Lung microvascular endothelial cell (primary cell): Measurements from ENCODE around the gene C3orf70. TPM values are rescaled to one million over a fixed set of nuclear protein-coding genes. Genes with fewer than 3 reads are reported as not detected.
A peak's percentile ranks its signal among the peaks of the same experiment; 100 is the strongest.
"Not testable (repeated sequence)": the region's sequence is repeated elsewhere in the genome, so short reads cannot be mapped to it uniquely, and the experiment has no call there.

Experiments used
- DNase-seq, 2 donors: peaks; one replicate each; pipeline versions ENCODE4 v3.0.0 to v3.0.0-alpha.2; 2010; ENCODE audit warnings: low read depth in 2 of 2
- total RNA-seq: library from RNA; depleted of rRNA; stranded (reverse); fragments of >200 nt; gene quantifications from 2 replicates; pipeline ENCODE4 v1.2.1, GENCODE V29; 2014

C3orf70 gene
- total RNA-seq, 1 donor from 2014 or later = 1.8 TPM

- no peak for DNase-seq
Measured at GRCh38 chr3:185151101-185151963, 1.5 kb downstream of the C3orf70 start.

DNA sequence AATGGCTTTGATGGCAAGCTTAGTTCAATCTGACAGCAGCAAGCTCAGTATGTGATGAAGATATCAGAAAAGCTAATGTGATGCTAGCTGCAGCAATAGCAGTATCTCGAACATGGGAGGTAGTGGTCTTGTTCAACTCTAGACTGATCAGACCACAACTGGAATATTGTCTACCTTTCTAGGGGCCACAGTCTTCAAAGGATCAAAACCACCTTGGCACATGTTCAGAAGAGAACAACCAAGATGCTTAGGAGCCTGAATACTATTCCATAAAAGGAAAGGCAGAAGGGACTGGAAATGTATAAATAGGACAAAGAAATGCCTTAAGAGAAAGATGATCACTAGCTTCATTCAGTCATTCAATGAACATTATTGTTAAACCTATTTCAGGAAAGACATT is 2.3 kb downstream of the C3orf70 start:
- DNase-seq = no peak

DNA sequence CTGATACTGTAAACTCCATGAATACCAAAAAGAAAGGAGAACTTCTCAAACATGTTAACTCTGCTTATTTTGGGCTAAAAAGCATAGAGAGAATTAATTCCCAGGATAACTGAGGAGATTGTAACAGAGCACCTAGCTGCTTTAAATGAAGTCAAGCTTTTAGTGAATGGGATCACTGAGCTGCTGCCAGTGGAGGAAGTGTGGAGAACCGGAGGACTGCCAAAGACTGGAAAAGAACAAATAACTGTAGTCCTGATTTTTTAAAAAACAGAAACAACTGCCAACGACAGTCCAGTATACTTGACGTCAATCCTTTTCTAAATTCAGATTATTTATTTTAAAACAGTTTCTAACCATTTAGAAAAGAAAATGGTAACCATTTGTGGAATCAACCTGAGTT is 3.3 kb downstream of the C3orf70 start:
- peak in 1 of 2 donors; percentile 7 for DNase-seq

DNA sequence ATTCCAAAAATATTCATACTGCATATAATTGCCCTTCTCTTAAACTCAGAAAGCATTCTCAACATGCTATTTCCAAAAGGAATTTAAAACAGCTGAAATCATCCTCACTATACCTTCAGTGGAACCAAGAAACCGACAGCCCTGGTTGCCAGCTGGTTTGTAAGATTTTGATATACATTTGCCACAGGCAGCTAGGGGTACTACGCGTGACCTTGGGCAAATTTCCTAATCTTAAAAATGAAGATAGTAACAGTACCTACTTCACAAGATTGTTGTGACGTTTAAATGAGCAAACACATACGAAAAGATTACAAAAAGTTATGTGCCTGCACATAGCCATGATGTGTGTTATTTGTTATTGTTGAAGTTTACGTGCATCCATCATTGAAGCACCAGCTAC is 7.3 kb downstream of the C3orf70 start:
- DNase-seq = no peak

DNA sequence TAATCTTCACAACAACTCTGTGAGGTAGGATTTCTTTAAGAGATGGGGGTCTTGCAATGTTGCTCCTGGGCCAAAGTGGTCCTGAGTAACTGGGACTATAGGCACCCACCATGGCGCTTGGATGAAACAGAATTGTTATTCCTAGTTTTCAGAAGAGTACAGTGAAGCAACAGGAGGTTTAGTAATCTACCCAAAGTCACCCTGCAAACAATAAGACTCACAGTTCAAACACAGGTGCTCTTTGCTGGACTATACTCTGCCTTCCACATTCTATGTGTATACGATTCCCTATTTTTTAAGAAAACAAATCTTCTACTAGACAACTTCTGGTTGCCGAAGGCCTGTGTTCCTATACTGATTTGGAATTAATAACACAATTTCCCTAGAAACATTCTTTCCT is 8.1 kb downstream of the C3orf70 start:
- DNase-seq = no peak

- no peak for DNase-seq
Measured at GRCh38 chr3:185137821-185138220, 15.0 kb downstream of the C3orf70 start.

GRCh38 chr3:185134509-185134908 is 18.4 kb downstream of the C3orf70 start:
- DNase-seq = no peak

DNA sequence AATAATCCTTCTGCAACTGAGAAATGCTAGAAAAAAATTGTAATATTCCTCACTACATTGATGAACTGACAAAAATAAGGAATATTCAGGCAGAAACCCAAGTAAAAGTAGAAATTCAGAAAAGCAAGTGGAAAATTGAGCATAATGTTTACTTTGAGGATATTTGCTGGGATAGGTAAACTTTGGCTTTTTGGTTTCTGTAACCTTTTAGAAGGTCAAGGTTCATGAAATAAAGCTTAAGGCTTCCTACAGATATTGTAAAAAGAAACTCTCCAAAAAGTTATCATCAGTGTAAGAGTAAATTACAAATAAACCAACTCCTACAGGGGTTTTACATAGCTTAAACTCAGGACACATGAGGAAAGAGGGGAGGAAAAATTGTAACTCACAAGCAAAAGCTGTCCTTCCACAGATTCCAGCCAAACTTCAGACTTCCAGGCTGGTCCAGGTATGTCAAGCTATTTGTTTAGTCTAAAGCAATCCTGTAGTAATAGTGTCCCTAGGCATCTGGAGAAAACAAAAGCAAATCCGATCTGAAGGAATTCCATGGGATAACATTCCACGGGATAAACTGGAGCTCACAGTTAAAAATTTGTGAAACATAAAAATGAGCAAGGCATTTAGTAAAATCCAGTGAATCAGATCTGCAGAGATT is 21.1 kb downstream of the C3orf70 start:
- no peak for DNase-seq

DNA sequence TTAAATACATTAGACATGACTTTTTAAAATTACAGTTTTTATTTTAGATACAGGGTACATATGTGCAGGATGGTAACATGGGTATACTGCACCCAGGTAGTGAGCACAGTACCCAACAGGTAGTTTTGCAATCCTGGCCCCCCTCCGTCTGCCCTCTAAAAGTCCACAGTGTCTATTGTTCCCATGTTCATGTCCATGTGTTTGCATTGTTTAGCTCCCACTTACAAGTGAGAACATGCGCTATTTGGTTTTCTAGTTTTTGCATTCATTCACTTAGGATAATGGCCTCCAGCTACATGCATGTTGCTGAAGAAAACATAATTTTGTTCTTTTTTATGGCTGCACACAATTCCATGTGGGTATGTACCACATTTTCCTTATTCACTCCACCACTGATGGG is 23.8 kb downstream of the C3orf70 start:
- DNase-seq = no peak

- DNase-seq = no peak
Measured at GRCh38 chr3:185126201-185126600, 26.7 kb downstream of the C3orf70 start.

DNA sequence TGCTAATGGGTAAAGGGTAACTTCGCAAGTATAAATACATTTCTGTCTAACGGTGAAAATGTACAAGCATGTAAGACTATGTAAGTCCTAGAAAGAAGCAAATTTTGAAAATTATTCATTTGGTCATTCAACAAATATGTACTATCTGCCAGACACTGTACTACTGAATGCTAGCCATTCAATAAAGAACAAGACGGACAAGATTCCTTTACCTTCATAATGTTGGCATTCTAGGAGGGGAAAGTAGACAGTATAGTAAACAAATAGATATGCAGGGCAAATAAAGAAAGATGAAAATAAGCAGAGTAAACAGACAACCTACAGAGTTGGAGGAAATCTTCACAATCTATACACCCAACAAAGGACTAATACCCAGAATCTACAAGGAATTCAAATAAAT is 32.7 kb downstream of the C3orf70 start:
- DNase-seq = no peak

- no peak for DNase-seq
Measured at GRCh38 chr3:185115371-185115770, 37.5 kb downstream of the C3orf70 start.

DNA sequence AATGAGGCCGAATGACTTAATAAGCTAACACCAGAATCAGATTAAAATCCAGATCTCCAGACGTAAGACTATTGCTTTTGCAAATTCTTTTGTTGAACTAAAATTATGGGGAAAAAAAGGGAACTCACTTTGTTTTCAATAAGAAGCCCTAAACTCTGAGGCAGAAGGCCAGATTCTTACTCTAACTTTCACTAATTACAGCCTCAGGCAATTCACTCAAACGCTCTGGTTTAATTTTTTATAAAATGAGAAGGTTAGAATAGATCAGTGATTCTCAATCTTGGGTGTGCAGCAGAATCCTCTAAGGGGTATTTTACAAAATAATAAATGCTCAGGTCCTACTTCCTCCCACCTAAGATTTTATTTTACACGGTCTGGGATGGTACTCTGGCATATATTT is 38.1 kb downstream of the C3orf70 start:
- no peak for DNase-seq

DNA sequence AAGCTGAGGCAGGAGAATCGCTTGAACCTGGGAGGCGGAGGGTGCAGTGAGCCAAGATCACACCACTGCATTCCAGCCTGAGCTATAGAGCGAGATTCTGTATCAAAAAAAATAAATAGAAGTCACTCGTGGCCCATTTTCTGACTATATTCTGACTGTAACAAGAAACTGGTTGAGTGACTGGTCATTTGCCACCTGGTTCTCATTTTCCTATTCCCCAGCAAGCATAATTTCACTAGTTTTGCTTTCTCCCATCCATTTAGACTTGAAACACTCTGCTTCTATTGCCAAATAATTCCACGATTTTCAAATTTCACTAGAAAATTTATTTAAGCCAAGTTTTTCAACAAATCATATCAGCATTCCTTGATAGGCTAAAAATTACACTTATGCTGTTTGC is 40.7 kb downstream of the C3orf70 start:
- DNase-seq = no peak

- not testable (repeated sequence) for DNase-seq
Measured at GRCh38 chr3:185109012-185109411, 43.8 kb downstream of the C3orf70 start.

- DNase-seq = peak in 1 of 2 donors; percentile 61
Measured at GRCh38 chr3:185106256-185106890, 46.5 kb downstream of the C3orf70 start.

DNA sequence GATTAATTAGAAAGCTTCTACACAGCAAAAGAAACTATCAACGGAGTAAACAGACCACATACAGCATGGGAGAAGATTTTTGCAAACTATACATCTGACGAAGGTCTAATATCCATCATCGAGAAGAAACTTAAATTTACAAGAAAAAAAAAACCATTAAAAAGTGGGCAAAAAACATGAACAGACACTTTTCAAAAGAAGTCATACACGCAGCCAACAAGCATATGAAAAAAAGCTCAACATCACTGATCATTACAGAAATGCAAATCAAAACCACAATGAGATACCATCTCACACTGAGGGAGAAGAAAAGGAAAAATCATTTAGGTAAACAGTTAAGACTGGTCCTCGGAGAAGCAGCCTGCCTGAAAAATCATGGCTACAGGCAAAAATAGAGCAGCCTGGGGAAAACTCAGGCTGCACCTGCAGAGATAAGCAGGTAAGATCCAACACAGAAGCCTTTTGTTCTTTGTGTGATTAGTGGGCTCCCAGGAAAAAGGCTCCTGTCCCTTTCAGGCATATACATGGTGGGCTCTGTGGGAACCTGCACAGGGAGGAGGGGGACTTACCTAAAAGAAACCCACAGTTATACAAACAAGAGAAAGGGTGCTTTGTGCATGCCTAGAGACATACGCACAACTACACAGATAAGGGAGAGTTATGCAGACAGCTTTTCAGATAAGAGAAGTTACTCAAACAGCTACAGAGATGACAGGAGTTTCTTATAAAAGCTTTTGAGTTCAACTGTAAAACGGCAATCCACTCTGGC is 49.3 kb downstream of the C3orf70 start:
- DNase-seq = no peak

DNA sequence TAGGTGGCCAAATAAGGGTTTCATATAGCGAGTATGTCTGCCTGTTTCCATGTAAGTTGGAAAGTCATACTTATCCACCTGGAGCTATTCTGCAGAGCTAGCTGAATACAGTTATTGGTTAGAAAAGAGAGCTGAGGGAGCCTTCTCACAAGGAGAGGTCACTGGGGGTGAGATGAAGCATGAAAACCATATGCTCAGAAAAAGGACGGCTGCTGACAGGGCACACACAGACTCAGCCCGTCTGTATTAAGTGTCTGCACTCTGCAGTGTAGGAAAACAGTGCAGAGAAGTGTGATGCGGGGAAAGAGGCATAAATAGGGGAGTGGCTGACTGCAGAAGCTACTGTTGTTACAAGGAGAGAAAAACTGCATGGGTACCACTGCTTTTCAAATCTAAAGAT is 58.2 kb downstream of the C3orf70 start:
- no peak for DNase-seq

DNA sequence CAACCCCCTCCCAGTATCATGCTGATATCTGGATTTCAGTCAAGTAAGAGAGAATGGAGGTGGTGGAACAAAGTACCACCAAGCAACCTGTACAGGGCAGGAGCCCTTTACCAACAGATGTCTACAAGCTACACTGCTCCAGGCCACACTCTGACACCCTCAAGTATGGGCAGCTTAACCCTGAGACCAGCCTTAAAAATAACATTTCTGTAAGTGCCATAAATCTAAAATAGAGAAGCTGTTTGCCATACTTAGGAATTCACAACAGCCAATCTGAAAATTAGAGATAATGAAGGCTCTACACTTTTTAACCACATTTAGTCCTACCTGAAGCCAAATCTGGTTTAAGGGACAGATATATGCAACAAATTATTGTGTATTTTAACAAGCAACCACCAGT is 59.7 kb downstream of the C3orf70 start:
- DNase-seq = no peak

DNA sequence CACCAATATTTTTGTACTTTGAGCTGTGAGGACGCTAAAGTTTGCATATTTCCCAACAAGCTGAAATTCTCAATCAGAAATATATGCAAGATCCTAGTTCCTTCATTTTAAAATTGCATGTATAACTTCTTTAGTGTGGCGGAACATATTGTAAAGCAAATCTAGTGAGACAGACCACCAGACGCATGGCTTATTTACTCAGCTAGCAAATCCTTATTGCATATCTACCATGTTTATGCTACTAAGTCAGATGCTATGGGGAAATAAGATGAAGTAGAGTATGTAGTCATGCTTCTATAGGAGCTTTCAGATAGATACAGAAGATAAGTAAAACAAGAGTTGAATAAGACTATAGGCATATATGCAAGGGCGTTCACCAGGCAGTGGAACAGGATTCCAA is 62.0 kb downstream of the C3orf70 start:
- no peak for DNase-seq

GRCh38 chr3:185089751-185090150 is 63.1 kb downstream of the C3orf70 start:
- DNase-seq = no peak

DNA sequence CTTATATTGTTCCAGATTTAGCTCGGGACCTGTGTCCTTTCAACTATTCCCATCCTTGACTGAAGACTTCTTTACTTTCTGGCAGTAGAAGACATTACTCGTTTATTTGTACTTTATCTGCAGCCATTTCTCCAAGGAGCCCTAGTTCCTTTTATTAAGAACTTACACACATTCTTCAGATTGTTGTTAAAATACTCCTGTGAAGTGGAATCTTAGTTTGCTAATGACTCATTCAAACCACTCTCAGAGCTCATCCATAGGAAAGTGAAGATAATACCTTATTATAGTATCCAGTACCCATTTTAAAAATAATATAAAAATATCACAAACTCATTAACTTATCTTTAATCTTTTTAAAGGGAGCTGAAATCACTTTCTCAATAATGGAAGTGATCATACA is 63.5 kb downstream of the C3orf70 start:
- no peak for DNase-seq
